Activated CD8-positive, alpha-beta memory T cell treated with anti-CD3 and anti-CD28 coated beads, Interleukin-2, amount 50 U/mL, for 48 hours (primary cell): ENCODE data around the gene VTCN1.
"Not testable (repeated sequence)": the region's sequence is repeated elsewhere in the genome, so short reads cannot be mapped to it uniquely, and the experiment has no call there.

Experiments used
- DNase-seq: peaks from one replicate; pipeline ENCODE4 v3.0.0-alpha.2; 2020

VTCN1 gene

GRCh38 chr1:117210831-117211261, at the start of gene VTCN1:
TSS of gene VTCN1 (minus strand) at chr1:117210927. CDS start at chr1:117210855, 72 bp downstream.
- DNase-seq, result no peak

- no peak for DNase-seq
Observed at GRCh38 chr1:117258791-117259190, 48.1 kb upstream of the VTCN1 start.

- DNase-seq, result not testable (repeated sequence)
Observed at GRCh38 chr1:117258075-117258474, 47.3 kb upstream of the VTCN1 start.

GRCh38 chr1:117257291-117257690, 46.6 kb upstream of the VTCN1 start:
- DNase-seq, result no peak

GRCh38 chr1:117250061-117250606, 39.4 kb upstream of the VTCN1 start:
- DNase-seq, result no peak

- DNase-seq, result no peak
Observed at GRCh38 chr1:117244971-117245370, 34.2 kb upstream of the VTCN1 start.

GRCh38 chr1:117244306-117244705, 33.6 kb upstream of the VTCN1 start:
- no peak for DNase-seq

- DNase-seq, result no peak
Observed at GRCh38 chr1:117241512-117241911, 30.8 kb upstream of the VTCN1 start.

GRCh38 chr1:117240547-117240946, 29.8 kb upstream of the VTCN1 start:
- no peak for DNase-seq

GRCh38 chr1:117239467-117239866, 28.7 kb upstream of the VTCN1 start:
- DNase-seq, result no peak

- DNase-seq, result no peak
Observed at GRCh38 chr1:117237726-117238381, 27.1 kb upstream of the VTCN1 start.

- DNase-seq, result no peak
Observed at GRCh38 chr1:117235863-117236465, 25.2 kb upstream of the VTCN1 start.

GRCh38 chr1:117232531-117232930, 21.8 kb upstream of the VTCN1 start:
- no peak for DNase-seq

- DNase-seq, result no peak
Observed at GRCh38 chr1:117231748-117232373, 21.1 kb upstream of the VTCN1 start.

- DNase-seq, result no peak
Observed at GRCh38 chr1:117231312-117231711, 20.6 kb upstream of the VTCN1 start.

GRCh38 chr1:117229217-117229616, 18.5 kb upstream of the VTCN1 start:
- DNase-seq, result no peak

- no peak for DNase-seq
Observed at GRCh38 chr1:117225931-117226330, 15.2 kb upstream of the VTCN1 start.

- no peak for DNase-seq
Observed at GRCh38 chr1:117216718-117217117, 6.0 kb upstream of the VTCN1 start.

- no peak for DNase-seq
Observed at GRCh38 chr1:117215733-117216462, 5.2 kb upstream of the VTCN1 start.

- no peak for DNase-seq
Observed at GRCh38 chr1:117215019-117215418, 4.3 kb upstream of the VTCN1 start.

GRCh38 chr1:117213046-117213445, 2.3 kb upstream of the VTCN1 start:
- no peak for DNase-seq

GRCh38 chr1:117210386-117210785, 341 bp downstream of the VTCN1 start:
- no peak for DNase-seq

GRCh38 chr1:117209094-117209493, 1.6 kb downstream of the VTCN1 start:
- no peak for DNase-seq
